Testis (tissue), 2 donors: ENCODE data around the gene KLHL1.

Experiments
- POLR2A ChIP-seq: fragments of 450-650 bp; IDR thresholded peaks from one replicate; pipeline ENCODE4 v1.6.1; 2017; ENCODE audit warnings: antibody characterized with exemption, mild to moderate bottlenecking, moderate library complexity
- TF ChIP-seq, protein P1 (sequence below), 3 experiments: fragments of 450-650 bp in 2 of 3; fragments of 200-600 bp in 1 of 3; sonication (generic) in 1 of 3; IDR thresholded peaks; one replicate each; pipeline ENCODE4 v1.5.1; 2016 to 2019; ENCODE audit warnings: antibody characterized with exemption in 3 of 3, mild to moderate bottlenecking in 2 of 3, moderate library complexity in 1 of 3

DNA sequence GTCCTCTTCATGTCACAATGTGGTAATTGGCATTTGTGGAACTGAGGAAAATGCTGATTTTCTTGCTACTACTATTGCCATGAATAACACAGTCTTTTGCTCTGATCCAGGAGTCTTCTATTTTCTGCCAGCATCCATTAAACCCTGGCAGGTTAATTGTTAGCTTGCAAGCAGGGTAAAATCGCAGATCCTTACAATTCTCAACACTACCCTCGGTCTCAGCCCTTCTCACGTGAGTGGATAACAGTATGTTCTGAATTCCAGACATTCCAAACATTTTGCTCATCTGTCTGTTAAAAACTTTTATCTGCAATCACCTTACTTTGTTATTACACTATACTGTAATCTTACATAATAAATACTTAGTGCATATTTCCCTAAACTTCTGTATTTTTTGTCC lies 251.9 kb downstream of the KLHL1 start:
- TF ChIP-seq, protein P1, sequence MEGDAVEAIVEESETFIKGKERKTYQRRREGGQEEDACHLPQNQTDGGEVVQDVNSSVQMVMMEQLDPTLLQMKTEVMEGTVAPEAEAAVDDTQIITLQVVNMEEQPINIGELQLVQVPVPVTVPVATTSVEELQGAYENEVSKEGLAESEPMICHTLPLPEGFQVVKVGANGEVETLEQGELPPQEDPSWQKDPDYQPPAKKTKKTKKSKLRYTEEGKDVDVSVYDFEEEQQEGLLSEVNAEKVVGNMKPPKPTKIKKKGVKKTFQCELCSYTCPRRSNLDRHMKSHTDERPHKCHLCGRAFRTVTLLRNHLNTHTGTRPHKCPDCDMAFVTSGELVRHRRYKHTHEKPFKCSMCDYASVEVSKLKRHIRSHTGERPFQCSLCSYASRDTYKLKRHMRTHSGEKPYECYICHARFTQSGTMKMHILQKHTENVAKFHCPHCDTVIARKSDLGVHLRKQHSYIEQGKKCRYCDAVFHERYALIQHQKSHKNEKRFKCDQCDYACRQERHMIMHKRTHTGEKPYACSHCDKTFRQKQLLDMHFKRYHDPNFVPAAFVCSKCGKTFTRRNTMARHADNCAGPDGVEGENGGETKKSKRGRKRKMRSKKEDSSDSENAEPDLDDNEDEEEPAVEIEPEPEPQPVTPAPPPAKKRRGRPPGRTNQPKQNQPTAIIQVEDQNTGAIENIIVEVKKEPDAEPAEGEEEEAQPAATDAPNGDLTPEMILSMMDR (IDR thresholded peaks at IDR 0.05) = no peak
- no peak for TF ChIP-seq POLR2A
